NCI-H1105 treated with DMSO at 0.1 percent for 48 hours (cell line): Measurements from ENCODE around the gene GRIK1.

Experiments
- DNase-seq: peaks from one replicate; lab custom pipeline; 2025; lab: John Stamatoyannopoulos, UW

Gene GRIK1

GRCh38 chr21:29909571-29909970 is 30.2 kb downstream of the GRIK1 start:
- no peak for DNase-seq

- no peak for DNase-seq
Measured at GRCh38 chr21:29904359-29905282, 35.2 kb downstream of the GRIK1 start.

GRCh38 chr21:29896884-29897283 is 42.9 kb downstream of the GRIK1 start:
- DNase-seq = no peak

GRCh38 chr21:29893687-29894086 is 46.1 kb downstream of the GRIK1 start:
- DNase-seq = no peak

GRCh38 chr21:29892379-29892778 is 47.4 kb downstream of the GRIK1 start:
- no peak for DNase-seq

- no peak for DNase-seq
Measured at GRCh38 chr21:29888437-29888836, 51.4 kb downstream of the GRIK1 start.

- DNase-seq = no peak
Measured at GRCh38 chr21:29887313-29888009, 52.3 kb downstream of the GRIK1 start.

- DNase-seq = no peak
Measured at GRCh38 chr21:29885491-29885890, 54.3 kb downstream of the GRIK1 start.

GRCh38 chr21:29875873-29876272 is 63.9 kb downstream of the GRIK1 start:
- no peak for DNase-seq

GRCh38 chr21:29875036-29875716 is 64.6 kb downstream of the GRIK1 start:
- no peak for DNase-seq

GRCh38 chr21:29873908-29874307 is 65.9 kb downstream of the GRIK1 start:
- DNase-seq = no peak

GRCh38 chr21:29870814-29871213 is 69.0 kb downstream of the GRIK1 start:
- no peak for DNase-seq

GRCh38 chr21:29867796-29868195 is 72.0 kb downstream of the GRIK1 start:
- DNase-seq = no peak

- DNase-seq = no peak
Measured at GRCh38 chr21:29860346-29860745, 79.5 kb downstream of the GRIK1 start.

GRCh38 chr21:29857150-29857549 is 82.6 kb downstream of the GRIK1 start:
- DNase-seq = no peak

- DNase-seq = no peak
Measured at GRCh38 chr21:29854795-29855194, 85.0 kb downstream of the GRIK1 start.

- DNase-seq = no peak
Measured at GRCh38 chr21:29851611-29852010, 88.2 kb downstream of the GRIK1 start.

GRCh38 chr21:29849735-29850176 is 90.0 kb downstream of the GRIK1 start:
- DNase-seq = peak; percentile 59

- DNase-seq = no peak
Measured at GRCh38 chr21:29843804-29844203, 96.0 kb downstream of the GRIK1 start.

GRCh38 chr21:29834617-29835016 is 105.2 kb downstream of the GRIK1 start:
- DNase-seq = no peak

- DNase-seq = no peak
Measured at GRCh38 chr21:29832217-29832616, 107.6 kb downstream of the GRIK1 start.

GRCh38 chr21:29829564-29830275 is 110.1 kb downstream of the GRIK1 start:
- DNase-seq = no peak
